ENCODE data around the gene SMCO4.
"Not testable (repeated sequence)": the region's sequence is repeated elsewhere in the genome, so short reads cannot be mapped to it uniquely, and the experiment has no call there.

The SMCO4 gene, protein sequence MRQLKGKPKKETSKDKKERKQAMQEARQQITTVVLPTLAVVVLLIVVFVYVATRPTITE

DNA sequence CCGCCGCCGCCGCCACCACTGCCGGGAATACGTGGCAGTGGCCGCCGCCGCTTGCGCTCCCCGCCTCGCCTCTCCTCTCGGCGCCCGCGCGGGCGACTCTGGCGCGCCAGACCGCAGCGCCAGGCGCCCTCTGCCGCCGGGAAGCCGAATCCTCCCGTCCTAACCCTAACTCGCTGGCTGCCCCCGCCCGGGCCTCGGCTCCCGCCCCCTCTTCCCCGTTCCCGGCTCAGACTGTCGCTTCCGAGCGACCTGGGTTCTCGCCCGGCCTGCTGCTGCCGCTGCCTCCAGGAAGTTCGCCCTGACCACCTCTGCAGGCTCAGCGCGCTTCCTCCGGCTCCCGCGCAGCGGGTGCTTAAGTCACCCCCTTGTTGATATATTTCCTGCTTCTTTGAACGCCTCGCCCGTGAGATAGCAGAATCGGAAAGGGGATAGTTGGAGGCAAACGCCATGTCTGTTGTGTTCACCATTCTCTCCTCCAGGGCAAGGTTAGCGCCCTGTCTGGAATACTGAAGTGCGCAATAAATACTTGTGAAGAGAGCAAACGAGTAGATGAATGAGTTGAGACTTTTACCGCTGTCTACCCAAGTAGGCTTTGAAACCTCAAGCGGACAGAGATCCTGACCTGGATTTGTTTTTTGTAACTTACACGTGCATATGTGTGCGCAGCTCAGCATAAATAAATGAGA, at the start of gene SMCO4:
Gene SMCO4 (minus strand): TSS at position 100 of the 686 bp plus-strand sequence. CDS start 64,202 bp downstream, outside the sequence.
- peak; percentile 80 for DNase-seq

DNA sequence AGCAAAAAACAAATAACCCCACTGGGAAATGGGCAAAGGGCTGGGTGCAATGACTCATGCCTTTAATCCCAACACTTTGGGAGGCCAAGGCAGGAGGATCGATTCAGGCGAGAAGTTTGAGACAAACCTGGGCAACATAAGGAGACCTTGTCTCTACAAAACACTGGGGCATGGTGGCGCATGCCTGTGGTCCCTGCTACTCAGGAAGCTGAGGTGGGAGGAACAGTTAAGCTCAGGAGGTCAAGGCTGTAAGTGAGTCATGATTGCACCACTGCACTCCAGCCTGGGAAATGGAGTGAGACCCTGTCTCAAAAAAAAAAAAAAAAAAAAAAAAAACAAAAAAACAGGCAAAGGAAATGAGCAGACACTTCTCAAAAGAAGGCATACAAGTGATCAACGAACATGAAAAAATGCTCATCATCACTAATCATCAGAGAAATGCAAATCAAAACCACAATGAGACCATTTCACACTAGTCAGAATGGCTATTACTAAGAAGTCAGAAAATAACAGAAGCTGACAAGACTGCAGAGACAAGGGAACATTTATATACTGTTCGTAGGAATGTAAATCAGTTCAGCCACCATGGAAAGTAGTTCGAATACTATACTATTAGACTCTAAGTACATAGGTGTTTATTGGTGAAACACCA, 48.2 kb upstream of the SMCO4 start:
- DNase-seq, result no peak

DNA sequence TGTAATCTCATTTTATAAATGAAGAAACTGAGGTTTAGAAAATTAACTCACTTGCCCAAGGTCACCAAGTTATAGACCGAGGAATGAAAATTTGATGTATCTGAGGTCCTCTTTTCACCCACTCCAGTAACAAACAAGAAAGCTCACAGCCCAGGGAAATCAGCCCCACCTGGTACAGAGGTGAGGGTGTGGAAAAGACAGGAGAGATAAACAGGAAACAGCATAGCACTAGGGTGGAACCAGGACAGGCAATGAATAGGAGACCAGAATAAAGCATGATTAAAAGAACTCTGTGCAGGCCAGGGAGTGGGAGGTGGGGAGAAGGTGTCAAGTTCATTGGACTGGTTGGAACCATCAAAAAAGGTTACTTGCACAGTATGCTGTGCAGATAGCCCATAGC, 46.2 kb upstream of the SMCO4 start:
- no peak for DNase-seq

DNA sequence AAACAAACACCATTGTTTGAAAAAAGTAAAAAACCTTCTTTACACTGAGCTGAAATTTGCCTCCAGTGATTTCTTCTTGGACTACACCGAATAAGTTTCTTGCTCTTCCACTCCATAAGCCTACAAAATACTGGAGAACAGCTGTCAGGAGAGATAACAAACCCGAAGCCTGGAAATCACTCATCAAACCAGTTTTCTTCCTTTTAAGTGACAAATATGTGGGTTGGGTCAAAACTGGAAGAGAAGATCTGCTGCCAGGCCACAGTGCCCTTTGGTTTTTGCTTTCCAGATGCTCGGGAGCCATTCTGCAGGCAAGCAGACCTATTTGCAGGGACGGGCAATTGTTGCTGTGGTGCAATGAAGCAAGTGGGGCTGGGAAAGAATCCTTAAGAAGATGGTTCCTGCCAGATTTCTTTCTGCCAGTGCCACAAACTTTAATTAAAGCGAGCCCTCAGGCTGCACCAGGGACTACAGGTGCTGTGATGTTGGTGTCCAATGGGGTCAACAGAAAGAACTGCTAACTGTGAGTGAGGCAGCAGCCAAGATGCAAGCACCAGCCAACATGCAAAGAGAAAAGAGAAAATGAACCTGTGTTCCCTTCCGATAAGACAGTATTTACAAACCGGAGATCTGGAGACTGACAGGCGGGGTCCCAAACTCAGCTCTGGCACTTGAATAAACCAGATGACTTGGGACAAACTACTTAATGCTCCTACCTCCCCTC, 44.8 kb upstream of the SMCO4 start:
- no peak for DNase-seq

DNA sequence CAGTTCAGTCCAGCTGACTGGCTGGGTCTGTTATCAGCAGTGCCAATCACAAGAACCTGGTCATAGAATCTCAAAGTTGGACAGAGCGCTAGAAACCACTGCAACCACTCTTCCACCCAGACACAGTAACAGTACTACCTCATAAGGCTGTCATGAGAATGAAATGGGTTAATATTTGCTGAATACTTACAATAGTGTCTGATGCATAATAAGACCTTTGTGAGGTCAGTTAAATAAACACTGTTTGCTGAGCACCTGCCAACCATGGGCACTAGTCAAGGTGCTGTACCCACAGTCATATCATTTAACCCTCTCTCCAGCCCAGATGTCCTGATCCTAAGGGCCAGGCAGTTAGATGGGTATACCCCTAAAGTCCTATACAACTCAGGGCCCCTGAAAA, 44.2 kb upstream of the SMCO4 start:
- not testable (repeated sequence) for DNase-seq

DNA sequence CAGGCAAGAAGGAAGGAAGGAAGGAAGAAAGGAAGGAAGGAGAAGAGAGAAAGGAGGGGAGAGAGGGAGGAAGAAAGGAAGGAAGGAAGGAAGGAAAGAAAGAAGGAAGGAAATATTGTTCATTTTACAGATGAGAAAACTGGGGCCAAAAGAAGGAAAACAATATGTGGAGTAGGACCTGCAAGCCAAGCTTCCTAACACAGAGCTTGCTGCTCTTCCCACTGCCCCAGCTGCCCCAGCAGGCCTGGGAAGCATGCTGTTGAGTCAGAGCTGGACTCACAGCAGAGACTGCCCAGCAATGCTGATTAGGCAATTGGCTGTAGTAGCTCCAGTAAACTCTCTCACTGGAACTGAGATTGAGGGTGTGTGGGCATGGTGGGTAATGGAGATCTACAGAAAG, 42.6 kb upstream of the SMCO4 start:
- no peak for DNase-seq

DNA sequence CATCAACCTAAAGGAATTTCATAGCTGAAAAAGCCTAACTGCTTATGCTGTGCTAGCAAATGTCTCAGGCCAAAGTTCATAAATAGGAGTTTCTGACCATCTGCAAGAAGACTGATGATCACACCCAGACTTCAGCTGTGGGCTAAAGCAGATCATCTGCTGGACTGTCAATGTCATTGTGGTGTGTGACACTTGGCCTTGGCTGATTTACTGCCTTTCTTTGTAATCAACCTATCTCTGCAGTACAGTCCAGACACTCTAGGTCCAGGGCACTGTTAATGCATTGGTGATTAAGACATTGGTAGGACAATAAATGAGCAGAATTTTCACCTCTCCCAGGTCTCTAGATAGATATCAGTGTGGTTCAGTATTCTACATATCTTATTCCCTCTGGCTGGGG, 40.3 kb upstream of the SMCO4 start:
- DNase-seq, result no peak

DNA sequence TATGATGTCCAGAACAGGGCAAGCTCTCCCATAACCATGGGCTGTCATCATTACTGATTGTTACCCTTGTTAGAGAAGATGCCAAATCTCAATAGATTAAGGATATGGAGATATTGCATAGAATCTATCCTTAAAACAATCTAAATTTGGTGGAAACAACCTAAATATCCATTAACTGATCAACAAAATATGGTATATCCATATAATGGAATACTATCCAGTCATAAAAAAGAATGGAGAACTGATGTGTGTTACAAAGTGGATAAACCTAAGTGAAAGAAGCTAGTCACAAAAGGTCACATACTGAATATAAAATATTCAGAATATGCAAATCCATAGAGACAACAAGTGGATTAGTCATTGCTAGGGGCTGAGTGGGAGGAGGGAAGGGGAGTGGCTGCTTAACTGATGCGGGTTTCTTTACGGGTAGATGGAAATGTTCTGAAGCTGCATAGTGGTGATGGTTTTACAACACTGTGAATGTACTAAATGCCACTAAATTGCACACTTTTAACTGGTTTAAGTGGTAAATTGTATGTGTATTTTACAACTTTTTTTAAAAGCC, 36.1 kb upstream of the SMCO4 start:
- no peak for DNase-seq

DNA sequence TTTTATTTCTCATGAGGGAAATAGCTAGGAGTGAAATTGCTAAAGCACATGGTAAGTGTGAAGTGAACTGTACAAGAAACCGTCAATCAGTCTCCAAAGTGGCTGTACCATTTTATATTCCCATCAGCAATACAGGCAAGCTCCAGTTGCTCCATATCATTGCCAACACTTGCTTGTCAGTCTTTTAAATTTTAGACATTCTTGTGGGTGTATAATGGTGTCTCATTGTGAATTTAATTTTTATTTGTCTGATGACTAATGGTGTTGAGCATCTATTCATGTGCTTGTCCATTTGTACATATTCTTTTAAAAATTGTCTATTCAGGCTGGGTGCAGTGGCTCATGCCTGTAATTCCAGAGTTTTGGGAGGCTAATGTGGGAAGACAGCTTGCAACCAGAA, 34.1 kb upstream of the SMCO4 start:
- DNase-seq, result no peak

DNA sequence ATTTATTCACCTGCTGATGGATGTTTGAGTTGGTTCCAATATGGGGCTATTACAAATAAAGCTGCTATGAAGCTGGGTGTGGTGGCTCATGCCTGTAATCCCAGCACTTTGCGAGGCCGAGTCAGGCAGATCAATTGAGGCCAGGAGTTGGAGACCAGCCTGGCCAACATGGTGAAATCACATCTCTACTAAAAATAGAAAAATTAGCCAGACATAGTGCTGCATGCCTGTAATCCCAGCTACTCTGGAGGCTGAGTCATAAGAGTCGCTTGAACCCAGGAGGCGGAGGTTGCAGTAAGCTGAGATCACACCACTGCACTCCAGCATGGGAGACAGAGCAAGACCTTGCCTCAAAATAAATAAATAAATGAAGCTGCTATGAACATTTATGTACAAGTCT, 33.7 kb upstream of the SMCO4 start:
- DNase-seq, result not testable (repeated sequence)

DNA sequence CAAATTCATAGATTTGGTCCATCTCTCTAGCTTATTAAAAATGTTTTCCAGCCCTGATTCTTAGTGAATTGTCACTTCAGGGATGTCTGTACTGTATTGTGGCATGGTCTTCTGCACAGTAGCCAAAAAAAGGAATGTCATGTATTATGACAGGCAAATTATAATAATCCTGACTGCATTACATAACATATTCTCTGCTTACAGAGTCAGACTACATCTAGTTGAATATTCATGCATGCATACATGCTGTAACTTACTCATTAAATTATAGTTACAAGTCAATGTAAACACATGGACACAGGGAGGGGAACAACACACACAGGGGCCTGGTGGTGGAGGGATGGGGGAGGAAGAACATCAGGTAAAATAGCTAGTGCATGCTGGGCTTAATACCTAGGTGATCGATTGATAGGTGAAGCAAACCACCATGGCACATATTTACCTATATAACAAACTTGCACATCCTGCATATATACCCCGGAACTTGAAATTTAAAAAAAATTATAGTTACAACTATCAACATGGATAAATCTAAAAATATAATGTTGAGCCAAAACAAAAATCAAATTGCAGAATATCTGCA, 31.5 kb upstream of the SMCO4 start:
- DNase-seq, result no peak

DNA sequence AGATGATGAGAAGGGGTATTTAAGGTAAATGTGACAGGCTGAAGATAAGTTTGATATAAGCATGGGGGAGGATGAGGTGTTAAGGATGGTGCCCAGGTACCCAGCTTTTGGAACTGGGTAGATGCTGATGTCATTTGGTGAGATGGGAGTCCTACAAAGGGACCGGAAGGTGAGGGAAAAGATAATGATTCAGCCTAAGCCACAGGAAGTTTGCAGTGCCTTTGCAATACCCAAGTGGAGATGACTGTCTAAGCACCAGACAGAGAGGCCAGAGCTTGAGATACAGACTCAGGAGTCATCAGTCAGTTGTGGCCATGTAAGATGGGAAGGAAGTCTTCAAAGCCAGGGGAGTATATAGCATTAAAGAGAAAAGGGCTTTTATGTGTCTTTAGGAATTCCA, 30.0 kb upstream of the SMCO4 start:
- DNase-seq, result no peak

DNA sequence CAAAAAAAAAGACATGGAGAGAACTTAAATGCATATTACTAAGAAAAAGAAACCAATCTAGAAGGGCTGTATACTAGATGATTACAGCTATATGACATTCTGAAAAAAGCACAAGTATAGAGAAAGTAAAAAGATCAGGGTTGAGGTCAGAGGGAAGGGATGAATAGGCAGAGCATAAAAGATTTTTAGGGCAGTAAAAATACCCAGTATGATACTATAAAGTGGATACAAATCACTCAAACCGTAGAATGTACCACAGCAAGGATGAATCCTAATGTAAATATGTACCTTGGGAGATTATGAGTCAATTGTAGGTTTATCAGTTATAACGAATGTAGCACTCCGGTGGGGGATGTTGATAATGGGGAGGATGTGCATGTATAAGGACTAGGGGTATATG, 29.4 kb upstream of the SMCO4 start:
- no peak for DNase-seq

DNA sequence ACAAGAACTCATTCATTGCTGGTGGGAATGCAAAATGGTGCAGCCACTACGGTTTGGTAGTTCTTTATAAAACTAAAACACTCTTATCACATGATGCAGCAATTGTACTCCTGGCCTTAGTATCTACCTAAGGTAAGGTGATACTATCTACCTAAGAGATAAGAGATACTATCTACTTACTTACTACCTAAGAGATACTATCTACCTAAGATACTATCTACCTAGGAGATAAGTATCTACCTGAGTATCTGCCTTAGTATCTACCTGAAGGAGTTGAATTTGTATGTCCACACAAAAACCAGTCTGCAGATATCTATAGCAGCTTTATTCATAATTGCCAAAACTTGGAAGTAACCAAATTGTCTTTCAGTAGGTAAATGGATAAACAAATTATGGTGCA, 29.0 kb upstream of the SMCO4 start:
- DNase-seq, result no peak

DNA sequence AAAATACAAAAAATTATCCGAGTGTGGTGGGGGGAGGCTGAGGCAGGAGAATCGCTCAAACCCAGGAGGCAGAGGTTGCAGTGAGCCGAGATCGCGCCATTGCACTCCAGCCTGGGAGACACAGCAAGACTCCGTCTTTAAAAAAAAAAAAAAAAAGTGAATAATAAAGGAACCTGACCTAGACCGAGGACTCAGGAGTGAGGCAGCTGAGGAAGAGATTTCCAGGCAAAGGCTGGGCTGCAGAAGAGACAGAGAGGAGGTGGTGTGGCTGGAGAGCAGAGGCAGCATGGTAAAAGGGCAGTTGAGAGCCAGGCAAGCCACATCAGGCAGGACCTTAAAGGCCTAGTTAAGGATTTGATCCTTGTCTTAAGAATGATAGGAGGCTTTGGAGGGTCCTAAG, 28.4 kb upstream of the SMCO4 start:
- no peak for DNase-seq

DNA sequence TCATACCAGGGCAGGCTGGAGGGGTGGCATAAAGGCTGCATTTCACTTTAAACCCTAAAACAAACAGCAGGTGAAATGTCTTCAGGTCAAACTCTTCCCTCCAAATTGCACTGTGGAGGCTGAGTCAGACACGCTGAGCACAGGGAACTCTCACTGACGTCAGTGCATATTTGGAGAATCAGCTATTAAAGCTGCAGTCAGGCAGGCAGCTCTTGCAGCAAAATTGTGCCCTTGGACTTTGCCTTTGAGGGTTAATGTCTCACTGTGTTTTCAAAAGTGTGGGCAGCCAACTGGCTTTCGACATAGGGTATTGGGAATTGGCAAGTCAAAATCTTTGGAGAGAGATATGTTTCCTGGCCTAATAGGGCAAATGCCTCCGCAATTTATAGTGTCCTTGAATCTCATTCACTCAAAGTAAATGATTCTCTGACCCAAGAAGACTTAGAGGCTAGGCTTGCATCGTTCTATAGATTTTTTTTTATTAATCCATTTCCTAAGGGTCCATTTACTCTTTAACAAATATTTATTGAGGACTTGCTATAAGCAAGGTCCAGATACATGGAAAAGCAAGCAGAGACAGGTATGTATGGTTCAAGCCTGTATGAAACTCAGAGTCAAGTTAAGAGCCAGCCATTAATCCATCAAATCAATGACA, 27.7 kb upstream of the SMCO4 start:
- DNase-seq, result no peak

DNA sequence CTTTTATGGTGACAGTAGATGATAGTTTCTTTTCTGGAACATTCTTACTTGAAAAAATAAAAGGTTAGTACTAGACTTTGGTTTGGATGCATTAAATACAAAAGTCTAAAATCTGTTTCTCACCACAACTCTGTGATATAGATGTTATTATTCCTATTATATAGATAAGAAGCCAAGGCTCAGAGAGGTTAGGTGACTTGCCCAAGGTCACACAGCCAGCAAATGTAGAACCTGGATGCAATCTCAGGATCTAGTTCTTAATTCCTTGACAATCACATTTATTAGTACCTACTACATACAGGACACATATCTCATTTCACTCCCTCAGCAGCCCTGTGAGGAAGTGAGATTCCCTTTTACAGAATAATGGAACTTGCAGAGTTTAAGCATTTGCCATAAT, 26.3 kb upstream of the SMCO4 start:
- no peak for DNase-seq

DNA sequence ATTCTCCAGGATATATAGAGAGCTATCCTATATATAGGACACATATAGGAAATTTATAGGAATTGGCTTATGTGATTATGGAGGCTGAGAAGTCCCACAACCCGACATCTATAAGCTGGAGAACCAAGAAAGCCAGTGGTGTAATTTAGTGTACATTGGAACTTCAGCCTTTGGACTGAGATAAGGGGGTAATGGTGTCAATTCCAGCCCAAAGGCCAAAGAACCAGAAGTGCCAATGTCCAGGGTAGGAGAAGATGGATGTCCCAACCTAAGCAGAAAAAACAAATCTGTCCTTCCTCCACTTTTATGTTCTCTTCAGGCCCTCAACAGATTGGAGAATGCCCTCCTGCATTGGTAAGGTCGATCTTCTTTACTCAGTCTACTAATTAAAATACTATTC, 25.5 kb upstream of the SMCO4 start:
- DNase-seq, result no peak

DNA sequence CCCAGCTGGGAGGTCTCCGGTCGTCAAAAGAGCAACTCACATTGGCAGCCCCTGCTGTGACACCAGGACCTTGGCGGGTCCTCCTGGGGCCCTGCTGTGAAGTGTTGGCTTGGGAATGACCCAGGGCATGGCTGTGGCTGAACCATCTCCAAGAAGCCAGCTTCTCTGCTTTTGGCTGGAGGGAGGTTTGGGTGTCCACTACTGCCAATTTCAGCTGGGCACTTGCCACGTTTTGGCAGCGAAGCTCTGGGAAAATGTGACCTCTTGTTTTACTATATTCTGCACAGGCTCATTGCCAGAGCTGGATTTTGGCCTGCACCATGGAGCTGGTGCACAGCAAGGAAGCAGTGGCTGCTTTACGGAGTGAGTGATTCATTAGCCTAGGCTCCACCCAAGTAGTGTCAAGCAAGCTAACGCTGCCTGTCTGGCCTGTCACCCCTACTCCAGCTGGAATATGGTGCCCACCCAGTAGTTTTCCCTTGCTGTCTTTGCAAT, 24.3 kb upstream of the SMCO4 start:
- no peak for DNase-seq

DNA sequence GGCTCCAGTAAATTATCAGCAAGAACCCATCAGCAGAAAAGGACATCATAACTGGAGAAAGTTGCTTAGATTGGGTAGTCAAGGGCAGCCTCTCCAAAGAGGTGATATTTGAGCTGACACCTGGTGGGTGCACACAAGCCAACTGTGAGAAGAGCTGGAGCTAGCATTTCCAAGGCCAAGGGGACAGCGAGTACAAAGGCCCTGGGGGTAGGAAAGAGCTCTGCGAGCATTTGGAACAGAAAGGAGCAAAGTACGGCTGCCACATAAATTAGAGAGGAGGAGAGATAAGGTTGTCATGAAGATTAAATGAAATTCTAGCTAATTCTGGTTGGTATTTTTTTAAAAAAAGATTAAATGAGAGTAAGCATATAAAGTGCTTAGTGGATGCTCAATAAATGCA, 21.7 kb upstream of the SMCO4 start:
- DNase-seq, result no peak

DNA sequence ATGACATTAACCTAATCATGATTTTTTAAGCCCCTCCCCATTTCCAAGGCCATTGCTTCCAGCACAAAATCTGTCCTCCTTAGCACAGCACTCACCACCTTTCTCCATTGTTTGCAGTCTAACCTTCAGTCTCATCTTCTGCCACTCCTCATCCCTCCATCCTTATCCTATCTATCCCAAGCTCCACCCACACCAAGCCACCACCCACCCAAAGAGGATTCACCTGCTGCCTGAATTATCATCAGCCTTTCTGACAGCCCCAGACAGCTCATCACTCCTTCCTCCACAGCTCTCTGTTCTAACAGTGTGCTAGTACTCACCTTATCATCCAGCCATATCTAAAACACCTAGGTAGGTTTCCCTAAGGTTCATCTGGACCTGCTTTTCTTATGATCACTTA, 20.7 kb upstream of the SMCO4 start:
- DNase-seq, result no peak

DNA sequence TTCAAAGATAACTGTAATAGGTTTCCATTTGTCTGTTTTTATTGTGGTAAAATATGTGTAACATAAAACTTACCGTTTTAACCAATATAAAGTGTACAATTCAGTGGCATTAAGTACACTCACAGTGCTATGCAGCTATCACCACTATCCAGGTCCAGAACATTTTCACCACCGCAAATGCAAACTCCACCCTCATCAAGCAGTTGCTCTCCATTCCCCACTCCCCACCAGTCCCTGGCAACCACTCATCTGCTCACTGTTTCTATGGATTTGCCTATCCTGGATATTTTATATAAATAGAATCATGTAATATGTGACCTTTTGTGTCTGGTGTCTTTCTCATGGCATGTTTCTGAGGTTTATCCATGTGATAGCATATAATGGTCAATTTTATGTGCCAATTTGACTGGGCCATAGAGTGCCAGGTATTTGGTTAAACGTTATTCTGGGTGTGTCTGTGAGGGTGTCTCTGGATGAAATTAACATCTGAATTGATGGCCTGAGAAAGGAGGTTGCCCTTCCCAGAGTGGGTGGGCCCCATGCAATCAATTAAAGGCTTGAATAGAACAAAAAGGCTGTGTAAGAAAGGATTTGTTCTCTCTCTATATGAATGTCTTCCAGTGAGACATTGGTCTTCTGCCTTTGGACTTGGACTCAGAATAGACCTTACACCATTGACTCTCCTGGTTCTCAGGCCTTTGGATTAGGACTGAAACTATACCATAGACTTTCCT, 17.2 kb upstream of the SMCO4 start:
- no peak for DNase-seq
